HCT116 (cell line): Measurements from ENCODE around the gene CAV1. TPM values are rescaled to one million over a fixed set of nuclear protein-coding genes. Genes with fewer than 3 reads are reported as not detected.

Experiments used
- ATAC-seq: fragments of 200-7000 bp; cut with Tn5 transposase; 2 replicates; pipeline ENCODE4 v1.9.1; 2020; ENCODE audit warnings: mild to moderate bottlenecking, moderate library complexity
- BruUV-seq: library from RNA; stranded (reverse); fragments of 400-500 nt; replicated peaks from 2 replicates; lab custom pipeline; 2021; lab: Mats Ljungman, UMichigan
- CTCF ChIA-PET: fragments of 300-600 bp; sonication (Branson Sonifier 250); formaldehyde crosslinking; loops from one replicate; lab custom pipeline; 2021; ENCODE audit warnings: antibody characterized with exemption; lab: Charles Lee
- POLR2A ChIA-PET: fragments of 300-600, 350-600 bp; sonication (Branson Sonifier 250); formaldehyde crosslinking; loops from one replicate; lab custom pipeline; 2021; ENCODE audit warnings: antibody characterized with exemption; lab: Charles Lee
- RAD21 ChIA-PET, 2 experiments: fragments of 300-600 bp; sonication (Branson Sonifier 250); formaldehyde crosslinking; loops; one replicate each; lab custom pipeline; 2023; ENCODE audit warnings: low total read pairs in 2 of 2; ENCODE audit not compliant: uncharacterized antibody in 2 of 2, unreplicated experiment in 2 of 2, low non-redundant PET in 1 of 2; lab: Charles Lee
- DNase-seq: peaks from one replicate; pipeline ENCODE4 v3.0.0-alpha.2; 2010; ENCODE audit warnings: low read depth, low spot score
- H2AFZ ChIP-seq: fragments of 200-600 bp; shearing (Covaris generic), sonication (generic); 2 replicates; pipeline ENCODE4 v1.6.1; 2017; ENCODE audit warnings: low read depth, mixed run types, mixed read lengths, antibody characterized with exemption, low read length; ENCODE audit not compliant: poor library complexity, severe bottlenecking
- H3K27ac ChIP-seq: 2 replicates; pipeline ENCODE4 v1.5.1; 2012; ENCODE audit warnings: low read depth, low read length
- H3K27me3 ChIP-seq: fragments of 200-600 bp; sonication (generic); 2 replicates; pipeline ENCODE4 v1.6.1; 2016; ENCODE audit warnings: mixed run types, low read length, mixed read lengths; ENCODE audit not compliant: insufficient read depth
- H3K36me3 ChIP-seq, 2 experiments: fragments of 200-500 bp in 1 of 2; fragments of 200-600 bp in 1 of 2; sonication (Bioruptor generic) in 1 of 2; sonication (generic) in 1 of 2; 2 replicates each; pipeline versions ENCODE4 v1.5.1 to v1.6.1; 2014 to 2016; ENCODE audit warnings: low read length in 2 of 2, inconsistent platforms in 1 of 2, mixed read lengths in 1 of 2, mixed run types in 1 of 2; ENCODE audit not compliant: insufficient read depth in 2 of 2, control insufficient read depth in 1 of 2
- H3K4me1 ChIP-seq, 2 experiments: fragments of 200-600 bp in 1 of 2; sonication (generic) in 1 of 2; 2 replicates each; pipeline versions ENCODE4 v1.5.1 to v1.6.1; 2012 to 2017; ENCODE audit warnings: low read length in 2 of 2, inconsistent platforms in 1 of 2, mild to moderate bottlenecking in 1 of 2, mixed read lengths in 1 of 2, mixed run types in 1 of 2, moderate library complexity in 1 of 2; ENCODE audit not compliant: insufficient read depth in 2 of 2, control insufficient read depth in 1 of 2
- H3K4me2 ChIP-seq: fragments of 200-600 bp; sonication (generic); 2 replicates; pipeline ENCODE4 v1.6.1; 2017; ENCODE audit warnings: mixed run types, low read length, mixed read lengths
- H3K4me3 ChIP-seq, 2 experiments: fragments of 200-600 bp in 1 of 2; sonication (generic) in 1 of 2; replicated peaks in 1 of 2; 2 replicates each; pipeline ENCODE4 v1.5.1; 2011 to 2016; ENCODE audit warnings: low read length in 2 of 2, control low read depth in 1 of 2, low read depth in 1 of 2, mild to moderate bottlenecking in 1 of 2, mixed read lengths in 1 of 2, mixed run types in 1 of 2
- H3K79me2 ChIP-seq: fragments of 200-600 bp; sonication (generic); 2 replicates; pipeline ENCODE4 v1.6.1; 2017; ENCODE audit warnings: mild to moderate bottlenecking, mixed run types, low read length, moderate library complexity, mixed read lengths; ENCODE audit not compliant: insufficient read depth
- H3K9ac ChIP-seq: fragments of 200-600 bp; sonication (generic); 2 replicates; pipeline ENCODE4 v1.6.1; 2016; ENCODE audit warnings: low read length, mixed read lengths
- H3K9me2 ChIP-seq: fragments of 200-600 bp; sonication (generic), shearing (Covaris generic); 2 replicates; pipeline ENCODE4 v1.6.1; 2017; ENCODE audit warnings: mixed run types, mild to moderate bottlenecking, moderate library complexity; ENCODE audit not compliant: insufficient read depth
- H3K9me3 ChIP-seq, 2 experiments: fragments of 200-500 bp in 1 of 2; fragments of 200-600 bp in 1 of 2; sonication (Bioruptor generic) in 1 of 2; sonication (generic) in 1 of 2; 2 replicates each; pipeline ENCODE4 v1.6.1; 2014 to 2017; ENCODE audit warnings: low read length in 2 of 2, mixed read lengths in 2 of 2, inconsistent platforms in 1 of 2, low read depth in 1 of 2, mild to moderate bottlenecking in 1 of 2, mixed run types in 1 of 2, moderate library complexity in 1 of 2; ENCODE audit not compliant: control insufficient read depth in 1 of 2, insufficient read depth in 1 of 2
- H4K20me1 ChIP-seq: fragments of 200-600 bp; sonication (generic), shearing (Covaris generic); 2 replicates; pipeline ENCODE4 v1.6.1; 2017; ENCODE audit warnings: mixed run types, mild to moderate bottlenecking, moderate library complexity; ENCODE audit not compliant: insufficient read depth
- CBX3 ChIP-seq: IDR thresholded peaks from 2 replicates; pipeline ENCODE4 v1.6.1; 2012; ENCODE audit warnings: low read depth
- CEBPB ChIP-seq: IDR thresholded peaks from 2 replicates; pipeline ENCODE4 v1.6.1; 2012; ENCODE audit warnings: low read depth
- EGR1 ChIP-seq: IDR thresholded peaks from 2 replicates; pipeline ENCODE4 v1.6.1; 2012; ENCODE audit warnings: low read depth
- ELF1 ChIP-seq: IDR thresholded peaks from 2 replicates; pipeline ENCODE4 v1.6.1; 2012; ENCODE audit warnings: low read depth, borderline replicate concordance
- EZH2 ChIP-seq: fragments of 200-600 bp; sonication (generic); IDR thresholded peaks from 2 replicates; pipeline ENCODE4 v1.6.1; 2017; ENCODE audit warnings: antibody characterized with exemption, mixed run types
- FOSL1 ChIP-seq: IDR thresholded peaks from 2 replicates; pipeline ENCODE4 v1.6.1; 2012; ENCODE audit warnings: low read depth
- POLR2A ChIP-seq: IDR thresholded peaks from 2 replicates; pipeline ENCODE4 v1.7.0; 2011; ENCODE audit warnings: borderline replicate concordance; ENCODE audit not compliant: insufficient read depth, insufficient read length; ENCODE audit errors: extremely low read depth
- TCF7L2 ChIP-seq: IDR thresholded peaks from 2 replicates; pipeline ENCODE4 v1.7.0; 2011; ENCODE audit warnings: borderline replicate concordance, inconsistent platforms; ENCODE audit not compliant: insufficient read depth, insufficient read length; ENCODE audit errors: extremely low read depth
- ZNF274 ChIP-seq: fragments of 200-500 bp; sonication (Bioruptor generic); IDR thresholded peaks from 2 replicates; pipeline ENCODE4 v1.6.1; 2014; ENCODE audit warnings: mild to moderate bottlenecking, low read depth, low read length, inconsistent platforms
- intact Hi-C: fragments of 100-400 bp; cut with micrococcal nuclease; formaldehyde crosslinking; loops from 2 replicates; pipeline ENCODE4 v1.10.0; 2022
- total RNA-seq: library from RNA; stranded (reverse); gene quantifications from one replicate; pipeline ENCODE4 v1.2.1, GENCODE V29; 2021; ENCODE audit not compliant: unreplicated experiment
- TF ChIP-seq, protein P1 (sequence below): IDR thresholded peaks from 2 replicates; pipeline ENCODE4 v1.6.1; 2012; ENCODE audit warnings: low read depth

CAV1 gene
- total RNA-seq, 1 experiment from 2014 or later = 298 TPM

DNA sequence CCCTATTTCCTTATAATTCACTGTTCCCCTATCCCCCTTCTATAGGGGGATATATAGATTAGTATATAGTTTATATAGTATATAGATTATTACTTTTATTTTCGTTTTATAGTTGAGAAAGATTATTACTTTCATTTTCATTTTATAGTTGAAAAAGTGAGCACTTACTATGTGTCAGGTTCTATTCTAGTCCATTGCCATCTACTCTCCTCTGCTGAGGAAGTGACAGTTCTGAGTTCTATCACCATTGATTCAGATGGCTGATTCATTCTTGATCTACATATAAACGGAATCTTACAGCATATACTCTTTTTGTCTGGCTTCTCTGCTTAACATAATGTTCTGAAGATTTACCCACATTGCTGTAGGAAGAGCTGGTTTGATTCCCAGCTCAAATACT is 46.0 kb upstream of the CAV1 start:
- H3K36me3 ChIP-seq = no peaks in the 10 kb centered on the region
- no peak overlapping the region for H3K27ac ChIP-seq
- H3K79me2 ChIP-seq = no peaks in the 10 kb centered on the region
- ChIA-PET POLR2A (interaction anchor here (1.3 kb wide), 1 partner anchor 11 kb away, joined by 3 read pairs; no protein-coding TSS in a partner anchor), RAD21 (no interaction called here), CTCF (no interaction called here)
- BruUV-seq = no TSS peak
- DNase-seq = no peak
- no peak overlapping the region for H2AFZ ChIP-seq
- no peak for ATAC-seq
- H3K4me3 ChIP-seq = no peak overlapping the region
- no peaks in the 10 kb centered on the region for H3K9me2 ChIP-seq
- peak overlapping the region; percentile 66 for H3K4me2 ChIP-seq
- H4K20me1 ChIP-seq = no peaks in the 10 kb centered on the region
- no peaks in the 10 kb centered on the region for H3K9me3 ChIP-seq
- 0 out of 2 replicates have a peak overlapping the region, but pooled peaks have one; percentile 44 for H3K9ac ChIP-seq
- intact Hi-C loops = no loop called here
- H3K27me3 ChIP-seq = no peaks in the 10 kb centered on the region
- peaks cover 26 to 30% of the 10 kb centered on the region in 2 experiments for H3K4me1 ChIP-seq
- TF ChIP-seq, protein P1, sequence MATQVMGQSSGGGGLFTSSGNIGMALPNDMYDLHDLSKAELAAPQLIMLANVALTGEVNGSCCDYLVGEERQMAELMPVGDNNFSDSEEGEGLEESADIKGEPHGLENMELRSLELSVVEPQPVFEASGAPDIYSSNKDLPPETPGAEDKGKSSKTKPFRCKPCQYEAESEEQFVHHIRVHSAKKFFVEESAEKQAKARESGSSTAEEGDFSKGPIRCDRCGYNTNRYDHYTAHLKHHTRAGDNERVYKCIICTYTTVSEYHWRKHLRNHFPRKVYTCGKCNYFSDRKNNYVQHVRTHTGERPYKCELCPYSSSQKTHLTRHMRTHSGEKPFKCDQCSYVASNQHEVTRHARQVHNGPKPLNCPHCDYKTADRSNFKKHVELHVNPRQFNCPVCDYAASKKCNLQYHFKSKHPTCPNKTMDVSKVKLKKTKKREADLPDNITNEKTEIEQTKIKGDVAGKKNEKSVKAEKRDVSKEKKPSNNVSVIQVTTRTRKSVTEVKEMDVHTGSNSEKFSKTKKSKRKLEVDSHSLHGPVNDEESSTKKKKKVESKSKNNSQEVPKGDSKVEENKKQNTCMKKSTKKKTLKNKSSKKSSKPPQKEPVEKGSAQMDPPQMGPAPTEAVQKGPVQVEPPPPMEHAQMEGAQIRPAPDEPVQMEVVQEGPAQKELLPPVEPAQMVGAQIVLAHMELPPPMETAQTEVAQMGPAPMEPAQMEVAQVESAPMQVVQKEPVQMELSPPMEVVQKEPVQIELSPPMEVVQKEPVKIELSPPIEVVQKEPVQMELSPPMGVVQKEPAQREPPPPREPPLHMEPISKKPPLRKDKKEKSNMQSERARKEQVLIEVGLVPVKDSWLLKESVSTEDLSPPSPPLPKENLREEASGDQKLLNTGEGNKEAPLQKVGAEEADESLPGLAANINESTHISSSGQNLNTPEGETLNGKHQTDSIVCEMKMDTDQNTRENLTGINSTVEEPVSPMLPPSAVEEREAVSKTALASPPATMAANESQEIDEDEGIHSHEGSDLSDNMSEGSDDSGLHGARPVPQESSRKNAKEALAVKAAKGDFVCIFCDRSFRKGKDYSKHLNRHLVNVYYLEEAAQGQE = no peak
- TF ChIP-seq EGR1 (no peak), ZNF274 (no peak), TCF7L2 (no peak), EZH2 (no peak), CBX3 (no peak), POLR2A (no peak), FOSL1 (no peak), ELF1 (no peak), CEBPB (no peak)
